Osteocyte (in vitro differentiated cells): ENCODE results near the gene SPP2. TPM values are rescaled to one million over a fixed set of nuclear protein-coding genes. Genes with fewer than 3 reads are reported as not detected.

Experiments used
- DNase-seq: peaks from one replicate; pipeline ENCODE4 v3.0.0; 2021; ENCODE audit warnings: mixed read lengths; ENCODE audit not compliant: unreplicated experiment; ENCODE audit errors: extremely low spot score
- H3K27ac Mint-ChIP-seq: one replicate; pipeline ENCODE4 v1.8.0; 2021; ENCODE audit warnings: mild to moderate bottlenecking, mixed read lengths; ENCODE audit not compliant: unreplicated experiment
- H3K27me3 Mint-ChIP-seq: one replicate; pipeline ENCODE4 v1.8.0; 2021; ENCODE audit warnings: mixed read lengths; ENCODE audit not compliant: unreplicated experiment
- H3K36me3 Mint-ChIP-seq: one replicate; pipeline ENCODE4 v1.8.0; 2021; ENCODE audit warnings: mixed read lengths; ENCODE audit not compliant: unreplicated experiment
- H3K4me1 Mint-ChIP-seq: one replicate; pipeline ENCODE4 v1.8.0; 2021; ENCODE audit warnings: mixed read lengths; ENCODE audit not compliant: unreplicated experiment
- H3K4me3 Mint-ChIP-seq: one replicate; pipeline ENCODE4 v1.8.0; 2021; ENCODE audit warnings: mild to moderate bottlenecking, moderate library complexity, mixed read lengths; ENCODE audit not compliant: unreplicated experiment
- H3K9me3 Mint-ChIP-seq: one replicate; pipeline ENCODE4 v1.8.0; 2021; ENCODE audit warnings: mixed read lengths; ENCODE audit not compliant: unreplicated experiment
- CTCF ChIP-seq: fragments of 200-600 bp; sonication (generic); IDR thresholded peaks from 2 replicates; pipeline ENCODE4 v1.5.0; 2021; ENCODE audit warnings: antibody characterized with exemption, mild to moderate bottlenecking, moderate library complexity
- total RNA-seq: library from RNA; stranded (reverse); gene quantifications from 2 replicates; pipeline ENCODE4 v1.2.1, GENCODE V29; 2021

SPP2 gene
- total RNA-seq, 1 donor from 2014 or later = not detected

DNA sequence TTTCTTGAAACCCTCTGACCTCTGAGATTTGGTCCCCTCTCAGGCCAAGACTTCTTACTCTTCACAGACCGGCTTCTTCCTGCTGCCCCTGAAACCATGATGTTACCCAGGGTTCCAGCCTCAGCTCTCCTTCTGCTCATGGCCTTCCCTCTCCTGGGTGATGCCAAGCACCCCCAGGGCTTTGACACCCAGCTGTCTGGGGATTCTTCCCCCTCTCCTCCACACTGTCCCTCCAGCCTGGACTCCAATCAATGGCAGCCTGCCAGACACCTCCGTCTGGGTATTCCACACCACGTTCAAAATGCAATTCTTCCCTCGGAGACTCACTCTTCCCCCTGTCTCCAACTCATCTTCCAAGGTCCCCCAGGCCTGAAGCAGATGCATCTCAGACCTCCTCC lies 25.0 kb downstream of the SPP2 start:
- no peak overlapping the region for H3K27ac Mint-ChIP-seq

GRCh38 chr2:234075947-234076346 lies 25.4 kb downstream of the SPP2 start:
- peaks cover 46% of the 10 kb centered on the region for H3K27me3 Mint-ChIP-seq
- no peaks in the 10 kb centered on the region for H3K4me1 Mint-ChIP-seq
- DNase-seq = no peak
- H3K36me3 Mint-ChIP-seq = no peaks in the 10 kb centered on the region
- no peak overlapping the region for H3K4me3 Mint-ChIP-seq
- no peaks in the 10 kb centered on the region for H3K9me3 Mint-ChIP-seq
- TF ChIP-seq CTCF = no peak
- H3K27ac Mint-ChIP-seq = no peak overlapping the region

More for the DNA sequence above, 25.0 kb downstream of the SPP2 start:
- H3K4me1 Mint-ChIP-seq = no peaks in the 10 kb centered on the region
- H3K36me3 Mint-ChIP-seq = no peaks in the 10 kb centered on the region
- no peak for TF ChIP-seq CTCF
- H3K4me3 Mint-ChIP-seq = no peak overlapping the region
- H3K9me3 Mint-ChIP-seq = no peaks in the 10 kb centered on the region
- H3K27me3 Mint-ChIP-seq = peaks cover 49% of the 10 kb centered on the region
- no peak for DNase-seq

DNA sequence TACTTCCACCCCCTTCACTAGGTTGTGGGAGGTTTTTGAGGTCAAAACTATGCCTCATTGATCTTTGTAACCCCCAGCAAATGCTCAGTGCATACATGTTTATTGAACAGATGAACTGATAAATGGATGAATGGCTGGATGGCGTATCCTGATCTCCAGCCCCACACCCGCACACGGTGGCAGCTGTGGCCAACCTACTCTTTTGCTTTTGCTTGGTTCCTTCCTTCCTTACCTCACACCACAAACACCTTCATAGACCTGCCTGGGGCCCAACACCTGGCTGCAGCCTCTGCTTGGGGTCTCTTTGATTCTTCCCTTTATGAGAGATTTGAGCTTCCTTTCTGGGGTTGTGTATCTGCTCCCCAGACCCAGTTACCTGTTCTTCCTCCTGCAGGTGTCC lies 25.9 kb downstream of the SPP2 start:
- H3K27ac Mint-ChIP-seq = no peak overlapping the region
- no peak for DNase-seq

GRCh38 chr2:234078129-234078528 lies 27.6 kb downstream of the SPP2 start:
- peaks cover 58% of the 10 kb centered on the region for H3K27me3 Mint-ChIP-seq
- TF ChIP-seq CTCF = no peak
- no peak overlapping the region for H3K27ac Mint-ChIP-seq

More for the DNA sequence above, 25.9 kb downstream of the SPP2 start:
- Mint-ChIP-seq H3K9me3 (no peaks in the 10 kb centered on the region), H3K4me3 (no peak overlapping the region), H3K27me3 (peaks cover 47% of the 10 kb centered on the region), H3K36me3 (no peaks in the 10 kb centered on the region), H3K4me1 (no peaks in the 10 kb centered on the region)
- TF ChIP-seq CTCF = no peak

DNA sequence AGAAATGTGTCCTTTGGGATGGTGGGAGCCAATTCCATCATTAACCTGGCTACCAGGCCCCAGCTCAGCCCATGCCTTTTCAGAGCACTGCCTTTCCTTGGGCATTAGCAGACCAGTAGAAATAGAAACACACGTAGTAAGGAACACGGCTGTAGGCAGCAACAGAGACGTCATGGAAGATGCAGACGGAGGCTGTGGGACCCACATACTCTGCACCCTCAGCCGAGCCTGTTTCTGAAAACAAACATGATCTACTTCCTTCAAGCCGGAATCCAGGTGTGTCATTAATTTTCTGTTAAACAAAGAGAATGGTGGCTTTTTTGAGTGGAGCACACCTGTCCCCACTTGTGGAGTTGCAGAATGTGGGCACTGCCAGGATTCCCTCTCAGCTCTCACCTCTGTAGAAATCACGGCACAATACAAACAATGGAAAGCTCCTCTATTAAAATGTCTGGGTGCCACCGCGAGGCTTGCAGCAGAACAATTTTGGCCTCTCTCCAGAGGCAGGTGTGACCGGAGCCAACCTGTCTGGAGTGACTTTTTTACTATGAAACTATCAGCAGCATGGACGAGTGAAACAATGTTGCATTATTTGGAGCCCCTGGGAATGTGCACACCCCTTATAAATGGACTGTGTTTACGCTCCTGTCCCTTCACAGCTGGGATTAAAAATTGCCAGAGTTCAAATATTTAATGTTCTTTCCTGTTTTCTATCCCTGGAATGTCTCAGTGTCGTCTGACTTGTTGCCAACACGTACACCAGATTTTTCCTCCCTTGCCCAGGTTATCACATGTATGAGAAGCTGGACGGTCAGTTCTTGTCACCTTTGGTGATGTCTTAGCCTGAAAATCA lies 31.7 kb downstream of the SPP2 start:
- Mint-ChIP-seq H3K4me1 (no peaks in the 10 kb centered on the region), H3K4me3 (no peak overlapping the region), H3K9me3 (peaks cover 1% of the 10 kb centered on the region), H3K27ac (no peak overlapping the region), H3K36me3 (no peaks in the 10 kb centered on the region), H3K27me3 (peaks cover 62% of the 10 kb centered on the region)
- TF ChIP-seq CTCF = no peak
- DNase-seq = no peak

More at GRCh38 chr2:234078129-234078528, 27.6 kb downstream of the SPP2 start:
- Mint-ChIP-seq H3K4me1 (no peaks in the 10 kb centered on the region), H3K36me3 (no peaks in the 10 kb centered on the region), H3K9me3 (no peaks in the 10 kb centered on the region), H3K4me3 (no peak overlapping the region)
- DNase-seq = no peak
